ENCODE data around the gene TTYH2.

The TTYH2 gene

DNA sequence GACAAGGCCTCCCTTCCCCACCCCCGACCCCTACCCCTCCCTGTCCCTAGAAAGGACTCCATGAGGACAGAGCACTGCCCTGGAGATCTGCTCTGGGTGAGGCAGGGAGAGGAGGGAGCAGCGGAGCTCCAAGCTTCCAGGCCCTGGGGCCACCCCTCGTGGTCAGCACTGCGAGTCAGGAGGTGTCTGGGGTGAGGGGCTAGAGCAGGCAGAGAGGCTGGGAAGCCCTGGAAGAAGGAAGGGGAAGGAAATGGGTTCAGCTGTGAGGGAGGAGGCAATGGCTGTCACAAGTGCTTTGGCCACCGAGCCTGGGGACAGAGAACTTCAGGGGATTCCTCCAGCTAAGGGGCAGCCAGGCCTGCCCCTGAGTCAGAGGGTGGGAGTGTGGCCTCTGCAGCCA, 32.5 kb downstream of the TTYH2 start:
- TF ChIP-seq ZFX (IDR thresholded peaks at IDR 0.05) (no peak), CTCF (conservative IDR thresholded peaks at IDR 0.05) (no peak)
- no peak overlapping the region for H3K27ac ChIP-seq

DNA sequence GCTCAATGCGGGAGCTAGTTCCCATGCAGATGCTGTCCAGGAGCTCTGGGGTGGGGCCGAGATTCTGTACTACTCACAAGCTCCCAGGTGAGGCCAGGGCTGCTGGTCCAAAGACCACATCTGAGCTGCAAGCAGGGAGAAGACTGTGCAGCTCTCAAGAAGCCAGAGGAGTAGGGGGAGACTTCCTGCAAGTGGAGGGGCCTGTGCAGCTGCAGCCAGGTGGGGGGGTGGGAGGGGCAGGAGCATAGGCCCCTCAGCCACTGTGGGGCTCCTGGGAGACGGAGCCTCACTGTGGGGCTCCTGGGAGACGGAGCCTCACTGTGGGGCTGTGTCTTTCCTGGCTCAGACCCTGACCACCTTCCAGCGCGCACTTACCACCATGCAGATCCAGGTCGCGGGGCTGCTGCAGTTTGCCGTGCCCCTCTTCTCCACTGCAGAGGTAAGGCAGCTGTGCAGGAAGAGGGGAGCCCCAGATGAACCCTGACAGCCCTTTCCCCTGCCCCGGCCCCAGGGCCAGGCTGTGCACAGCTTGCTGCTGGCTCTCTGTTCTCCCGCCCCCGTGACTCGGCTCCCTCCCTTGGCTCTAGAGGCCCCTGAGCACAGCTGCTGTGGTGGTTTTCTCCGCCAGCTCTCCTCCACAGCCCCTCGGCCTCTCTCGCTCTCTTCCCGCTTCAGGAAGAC, 36.4 kb downstream of the TTYH2 start:
- no peak overlapping the region for H3K27ac ChIP-seq
- TF ChIP-seq ZFX (IDR thresholded peaks at IDR 0.05) = no peak
- no peak for TF ChIP-seq CTCF (conservative IDR thresholded peaks at IDR 0.05)

- no peak for TF ChIP-seq ZFX (IDR thresholded peaks at IDR 0.05)
- TF ChIP-seq CTCF (conservative IDR thresholded peaks at IDR 0.05) = no peak
- H3K27ac ChIP-seq = no peak overlapping the region
These were observed 37.1 kb downstream of the TTYH2 start for GRCh38 chr17:74250324-74250995.

- H3K27ac ChIP-seq = no peak overlapping the region
- TF ChIP-seq CTCF (conservative IDR thresholded peaks at IDR 0.05) = no peak
These were observed 37.7 kb downstream of the TTYH2 start for GRCh38 chr17:74251051-74251450.

- no peak overlapping the region for H3K27ac ChIP-seq
- TF ChIP-seq ZFX (IDR thresholded peaks at IDR 0.05) (no peak), CTCF (conservative IDR thresholded peaks at IDR 0.05) (no peak)
These were observed 38.2 kb downstream of the TTYH2 start for GRCh38 chr17:74251569-74251968.

GRCh38 chr17:74252211-74252610, 38.8 kb downstream of the TTYH2 start:
- H3K27ac ChIP-seq = no peak overlapping the region
- TF ChIP-seq ZFX (IDR thresholded peaks at IDR 0.05) = no peak
- TF ChIP-seq CTCF (conservative IDR thresholded peaks at IDR 0.05) = no peak

GRCh38 chr17:74253036-74253435, 39.7 kb downstream of the TTYH2 start:
- no peak for TF ChIP-seq ZFX (IDR thresholded peaks at IDR 0.05)
- no peak for TF ChIP-seq CTCF (conservative IDR thresholded peaks at IDR 0.05)
- no peak overlapping the region for H3K27ac ChIP-seq

Measured in C4-2B (cell line).